Right lung (tissue), 5 donors: ENCODE results near the gene PHLDA3. TPM values are rescaled to one million over a fixed set of nuclear protein-coding genes. Genes with fewer than 3 reads are reported as not detected.

Experiments used
- DNase-seq, 2 donors: peaks; one replicate each; pipeline ENCODE4 v3.0.0-alpha.2; 2013
- polyA plus RNA-seq, 5 donors: library from polyadenylated mRNA; unstranded; fragments of 120-200 nt; gene quantifications; one replicate each; pipeline versions ENCODE4 v1.2.1 to v1.2.3, GENCODE V29; 2013; ENCODE audit warnings: inconsistent platforms in 1 of 5, low replicate concordance in 1 of 5; ENCODE audit not compliant: insufficient read length in 5 of 5, insufficient read depth in 1 of 5

PHLDA3 gene
- polyA plus RNA-seq, 5 donors, result 11.6 to 25.6 (median 14.0) TPM

GRCh38 chr1:201434266-201434665, 34.7 kb downstream of the PHLDA3 start:
- DNase-seq, result no peak

DNA sequence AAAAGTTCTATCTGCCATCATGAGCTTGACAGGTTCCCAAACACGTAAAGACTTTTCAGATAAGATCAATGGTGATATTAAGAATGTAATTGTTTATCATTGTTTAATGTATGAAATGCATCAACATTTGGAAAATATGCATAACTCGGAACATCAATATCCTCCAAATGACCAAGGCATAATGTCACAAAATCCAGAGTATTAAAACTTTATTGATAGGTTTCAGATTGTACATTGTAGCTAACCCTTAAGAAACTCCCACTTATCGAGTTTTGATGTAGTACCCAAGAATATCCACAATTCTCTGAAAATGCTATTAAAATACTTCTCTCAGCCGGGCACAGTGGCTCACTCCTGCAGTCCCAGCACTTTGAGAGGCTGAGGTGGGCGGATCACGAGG, 35.4 kb downstream of the PHLDA3 start:
- DNase-seq, result no peak

GRCh38 chr1:201430776-201431175, 38.2 kb downstream of the PHLDA3 start:
- no peak for DNase-seq

- DNase-seq, result no peak
Measured at GRCh38 chr1:201429736-201430501, 39.1 kb downstream of the PHLDA3 start.

DNA sequence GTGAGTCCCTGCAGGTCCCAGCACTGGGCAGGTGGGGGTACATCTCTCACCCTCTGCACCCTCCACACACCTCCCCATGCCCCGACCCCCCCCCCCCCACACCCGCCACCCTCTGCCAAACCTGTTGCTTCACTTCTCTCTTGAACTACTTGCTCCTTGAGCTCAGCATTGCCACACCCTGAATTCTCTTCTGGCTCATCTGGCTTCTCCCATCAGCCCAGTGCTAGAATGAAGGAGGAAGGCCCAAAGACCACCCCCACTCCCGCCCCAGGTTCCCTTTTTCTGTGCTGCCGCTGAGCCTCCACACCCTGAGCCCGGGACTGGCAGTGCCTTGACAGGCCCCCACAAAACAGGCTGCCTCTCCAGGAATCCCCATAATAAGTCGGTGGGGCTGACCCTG, 41.0 kb downstream of the PHLDA3 start:
- DNase-seq, result no peak

- no peak for DNase-seq
Measured at GRCh38 chr1:201426479-201427310, 42.3 kb downstream of the PHLDA3 start.

- DNase-seq, result no peak
Measured at GRCh38 chr1:201424146-201424545, 44.8 kb downstream of the PHLDA3 start.

DNA sequence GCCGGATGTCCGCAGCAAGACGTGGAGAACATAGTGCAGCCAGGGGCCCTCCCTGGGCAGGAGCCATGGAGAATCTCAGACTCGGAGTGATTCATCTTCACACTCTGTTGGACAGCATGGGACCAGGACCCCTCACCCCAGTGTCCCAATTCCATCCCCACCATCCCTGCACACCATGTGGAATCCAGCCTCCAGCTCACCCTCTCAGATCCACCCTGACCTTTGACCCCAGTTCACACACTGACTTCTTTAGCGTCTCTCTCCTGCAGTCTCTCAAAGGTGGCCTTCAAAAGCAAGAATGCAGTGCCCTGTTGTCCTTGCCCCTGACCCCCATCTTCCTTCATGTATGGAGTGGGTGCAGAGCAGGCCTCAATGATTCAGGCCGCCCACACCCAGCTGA, 45.3 kb downstream of the PHLDA3 start:
- no peak for DNase-seq

- no peak for DNase-seq
Measured at GRCh38 chr1:201422436-201423030, 46.5 kb downstream of the PHLDA3 start.

DNA sequence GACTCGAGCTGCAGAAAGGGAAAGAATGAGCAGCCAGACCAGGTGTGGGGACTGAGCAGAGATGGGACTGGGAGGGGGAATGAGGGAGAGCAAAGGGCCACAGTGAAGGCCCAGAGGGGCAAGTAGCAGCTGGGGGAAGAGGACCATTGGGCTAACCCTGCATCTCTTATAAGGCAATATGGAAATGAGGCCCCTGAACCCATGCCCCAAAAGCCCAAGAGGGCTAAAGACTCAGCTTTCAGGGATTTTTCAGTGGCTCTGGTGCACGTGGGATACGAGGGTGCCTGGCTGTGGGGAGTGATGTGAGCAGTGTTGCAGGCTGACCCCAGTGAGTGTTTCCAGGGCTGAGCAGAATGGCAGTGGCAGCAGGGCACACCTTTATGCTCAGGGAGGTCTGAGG, 47.0 kb downstream of the PHLDA3 start:
- no peak for DNase-seq

- DNase-seq, result no peak
Measured at GRCh38 chr1:201421041-201421440, 47.9 kb downstream of the PHLDA3 start.

DNA sequence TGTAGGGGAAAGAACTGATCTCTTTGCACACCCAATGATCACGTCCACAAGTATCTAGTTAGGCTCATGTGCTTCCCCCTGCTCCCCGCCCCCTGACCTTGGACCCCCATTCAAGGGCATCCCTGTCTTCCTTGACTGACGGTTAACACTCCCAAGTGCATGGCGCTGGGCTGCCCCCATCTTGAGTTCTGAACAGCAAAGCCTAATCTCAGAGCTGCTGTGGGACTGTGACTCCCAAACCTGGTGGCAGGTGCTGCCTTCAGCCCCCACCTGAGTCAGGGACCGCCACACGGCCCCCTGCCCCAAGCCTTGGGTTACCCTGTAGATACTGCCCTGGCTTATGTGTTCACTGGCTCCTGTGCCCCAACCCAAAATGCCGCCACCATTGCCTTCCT, 48.4 kb downstream of the PHLDA3 start:
- DNase-seq, result no peak

- DNase-seq, result no peak
Measured at GRCh38 chr1:201419746-201420607, 49.0 kb downstream of the PHLDA3 start.

GRCh38 chr1:201419256-201419655, 49.7 kb downstream of the PHLDA3 start:
- no peak for DNase-seq

DNA sequence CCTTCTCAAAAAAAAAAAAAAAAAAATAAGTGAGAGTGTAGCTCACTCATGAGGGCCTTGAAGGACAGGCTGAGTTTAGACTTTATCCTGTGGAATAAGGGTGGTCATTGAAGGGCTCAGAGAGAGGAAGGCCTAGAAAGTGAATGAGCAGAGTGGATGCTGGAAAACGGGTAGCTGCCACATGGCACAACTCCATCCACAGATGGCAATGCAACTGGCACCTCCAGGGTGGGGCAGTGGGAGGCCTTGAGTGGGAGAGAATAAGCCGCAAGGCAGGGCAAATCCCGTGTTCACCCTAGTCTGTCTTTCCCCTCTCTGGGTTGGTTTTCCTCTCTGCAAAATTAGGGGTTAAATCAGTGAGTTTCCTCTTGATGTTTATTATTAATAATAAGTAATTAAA, 50.5 kb downstream of the PHLDA3 start:
- DNase-seq, result no peak

Other genes starting within 250 kb of the PHLDA3 start
- gene PKP1, start 185.7 kb downstream of the PHLDA3 start, polyA plus RNA-seq, result under 1 TPM; 0.10 to 0.51 (median 0.18) TPM
- gene TNNT2, start 91.5 kb downstream of the PHLDA3 start, polyA plus RNA-seq, result 10 to 100 TPM in 1 of 5 donors, 1 to 10 TPM in 4; 2.9 to 40.9 (median 4.8) TPM
- 10 to 100 TPM in 3 of 5 donors, 1 to 10 TPM in 2; 9.1 to 14.5 (median 11.2) TPM for gene LAD1, start 69.9 kb downstream of the PHLDA3 start, polyA plus RNA-seq
- gene TNNI1, start 47.5 kb downstream of the PHLDA3 start, polyA plus RNA-seq, result 10 to 100 TPM in 1 of 5 donors, 1 to 10 TPM in 2, under 1 TPM in 2; 0.46 to 78.1 (median 1.8) TPM
- 100 to 1,000 TPM; 218 to 352 (median 252) TPM for gene CSRP1, start 37.9 kb upstream of the PHLDA3 start, polyA plus RNA-seq
- gene NAV1, start 69.9 kb upstream of the PHLDA3 start, polyA plus RNA-seq, result 10 to 100 TPM; 16.9 to 22.4 (median 19.8) TPM